ENCODE data around the gene TRPV5.

GRCh38 chr7:142959202-142959601 lies 25.7 kb upstream of the TRPV5 start:
- TF ChIP-seq CTCF (IDR thresholded peaks at IDR 0.05) (no peak), POLR2AphosphoS5 (IDR thresholded peaks at IDR 0.05) (no peak)
